ENCODE data around the gene LYG1.
"Not testable (repeated sequence)": the region's sequence is repeated elsewhere in the genome, so short reads cannot be mapped to it uniquely, and the experiment has no call there.

LYG1 gene

DNA sequence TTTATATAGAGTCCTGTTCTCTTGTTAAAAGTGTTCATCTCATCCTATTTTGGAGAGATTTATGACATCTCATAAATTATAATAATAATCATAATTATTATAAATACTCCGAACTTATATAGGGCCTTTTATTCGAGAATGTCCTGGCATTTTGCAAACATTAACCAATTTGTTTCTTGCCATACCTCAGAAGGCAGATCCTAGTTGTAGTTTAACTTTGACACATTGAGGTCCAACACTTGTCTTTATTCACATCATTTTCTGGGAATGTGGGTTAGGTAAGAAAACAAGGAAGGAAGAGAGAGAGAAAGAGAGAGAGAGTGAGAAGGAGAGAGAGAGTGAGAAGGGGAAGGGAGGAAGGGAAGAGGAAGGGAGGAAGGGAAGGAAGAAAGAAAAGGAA lies at the start of gene LYG1:
LYG1 (minus strand) TSS at position 101 of the 400 bp plus-strand sequence. CDS start 5,527 bp downstream, outside the sequence.
- not testable (repeated sequence) for DNase-seq (ENCODE audit: low read depth)

DNA sequence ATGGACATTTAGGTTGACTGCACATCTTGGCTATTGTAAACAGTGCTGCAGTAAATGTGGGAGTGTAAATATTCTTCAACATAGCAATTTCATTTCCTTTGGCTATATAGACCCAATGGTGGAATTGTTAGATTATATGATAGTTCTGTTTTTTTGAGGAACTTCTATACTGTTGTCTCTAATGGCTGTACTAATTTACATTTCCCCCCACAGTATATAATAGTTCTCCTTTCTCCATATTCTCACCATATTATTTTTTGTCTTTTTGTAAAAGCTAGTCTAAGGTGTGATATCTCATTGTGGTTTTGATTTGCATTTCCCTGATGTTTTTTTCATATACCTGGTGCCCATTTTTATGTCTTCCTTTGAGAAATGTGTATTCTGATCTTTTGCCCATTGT lies 49.2 kb upstream of the LYG1 start:
- no peak for DNase-seq (ENCODE audit: low read depth)

DNA sequence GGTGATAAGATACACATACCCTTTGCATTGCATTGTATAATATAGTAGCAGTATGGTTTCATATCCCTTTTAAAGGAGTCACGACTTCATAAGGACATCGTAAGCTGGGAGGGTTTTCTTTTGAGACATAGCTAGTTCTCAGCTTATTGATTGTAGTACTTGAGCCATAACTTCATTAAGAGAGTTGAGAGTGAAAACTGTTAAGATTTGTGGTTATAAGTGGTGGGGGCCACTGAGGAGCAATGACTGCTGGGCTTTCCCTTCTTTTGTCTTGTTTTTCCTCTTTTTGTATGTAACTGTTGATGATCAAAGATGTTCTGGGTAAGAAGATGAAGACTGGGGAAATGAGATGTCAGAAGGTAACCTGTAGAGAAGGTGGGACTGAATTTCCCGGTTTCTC lies 47.2 kb upstream of the LYG1 start:
- no peak for DNase-seq (ENCODE audit: low read depth)

DNA sequence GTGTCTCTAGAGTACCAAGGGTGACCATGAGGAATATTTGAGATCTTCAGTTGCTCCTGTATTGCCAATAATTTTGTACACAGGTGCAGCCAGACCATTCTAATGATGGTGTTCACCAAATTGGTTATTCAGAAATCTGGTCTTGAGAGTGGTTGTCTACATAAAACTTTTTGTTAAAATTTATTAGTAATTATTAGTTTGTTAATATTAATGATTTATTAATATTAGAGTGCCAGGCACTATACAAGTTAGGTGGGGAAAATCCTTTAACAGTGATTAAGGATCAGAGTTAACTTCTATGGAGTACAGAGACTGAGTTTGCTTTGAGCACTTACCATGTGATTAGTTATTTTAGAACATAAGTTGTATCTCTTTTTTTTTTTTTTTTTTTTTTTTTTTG lies 45.2 kb upstream of the LYG1 start:
- DNase-seq (ENCODE audit: low read depth): no peak

DNA sequence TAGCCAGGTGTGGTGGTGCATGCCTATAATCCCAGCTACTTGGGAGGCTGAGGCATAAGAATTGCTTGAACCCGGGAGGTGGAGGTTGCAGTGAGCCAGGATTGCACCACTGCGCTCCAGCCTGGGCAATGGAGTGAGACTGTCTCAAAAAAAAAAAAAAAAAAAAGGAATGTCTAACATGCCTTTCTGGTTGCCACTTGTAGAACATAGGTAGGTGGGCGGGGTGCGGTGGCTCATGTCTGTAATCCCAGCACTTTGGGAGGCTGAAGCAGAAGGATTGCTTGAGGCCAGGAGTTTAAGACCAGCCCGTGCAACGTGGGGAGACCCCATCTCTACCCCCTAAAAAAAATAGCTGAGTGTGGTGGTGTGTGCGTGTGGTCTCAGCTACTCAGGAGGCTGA lies 44.4 kb upstream of the LYG1 start:
- DNase-seq (ENCODE audit: low read depth): not testable (repeated sequence)

DNA sequence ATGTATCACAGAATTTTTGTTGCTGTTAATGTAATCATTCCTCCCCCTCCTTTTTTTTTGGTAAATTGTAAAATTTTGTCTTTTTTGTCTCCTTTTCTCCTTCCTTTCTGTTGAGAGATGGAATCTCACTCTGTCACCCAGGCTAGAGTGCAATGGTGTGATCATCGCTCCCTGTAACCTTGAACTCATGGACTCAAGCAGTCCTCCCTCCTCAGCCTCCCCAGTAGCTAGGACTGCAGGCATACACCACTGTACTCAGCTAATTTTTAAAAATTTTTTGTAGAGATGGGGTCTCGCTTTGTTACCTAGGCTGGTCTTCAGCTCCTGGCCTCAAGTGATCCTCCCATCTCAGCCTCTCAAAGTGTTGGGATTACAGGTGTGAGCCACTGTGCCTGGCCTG lies 41.5 kb upstream of the LYG1 start:
- no peak for DNase-seq (ENCODE audit: low read depth)

DNA sequence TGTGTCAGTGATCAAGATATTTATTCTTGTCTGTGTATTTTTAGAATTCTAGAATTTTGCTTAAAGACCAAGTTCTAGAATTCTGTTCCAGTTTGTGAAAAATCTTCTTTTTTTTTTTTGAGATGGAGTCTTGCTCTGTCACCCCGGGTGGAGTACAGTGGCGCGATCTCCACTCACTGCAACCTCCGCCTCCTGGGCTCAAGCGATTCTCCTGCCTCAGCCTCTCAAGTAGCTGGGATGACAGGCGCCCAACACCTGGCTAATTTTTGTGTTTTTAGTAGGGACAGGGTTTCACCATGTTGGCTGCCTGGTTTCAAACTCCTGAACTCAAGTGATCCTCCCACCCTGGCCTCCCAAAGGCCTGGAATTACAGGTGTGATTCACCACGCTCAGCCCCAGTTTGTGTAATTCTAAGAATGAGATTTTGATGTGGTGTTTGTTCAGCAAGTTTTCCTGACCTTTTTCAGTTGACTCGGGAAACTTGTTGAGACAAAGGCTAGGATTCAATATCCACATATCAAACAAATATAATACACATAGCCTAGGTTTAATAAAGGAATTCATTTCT lies 39.8 kb upstream of the LYG1 start:
- DNase-seq (ENCODE audit: low read depth): no peak

DNA sequence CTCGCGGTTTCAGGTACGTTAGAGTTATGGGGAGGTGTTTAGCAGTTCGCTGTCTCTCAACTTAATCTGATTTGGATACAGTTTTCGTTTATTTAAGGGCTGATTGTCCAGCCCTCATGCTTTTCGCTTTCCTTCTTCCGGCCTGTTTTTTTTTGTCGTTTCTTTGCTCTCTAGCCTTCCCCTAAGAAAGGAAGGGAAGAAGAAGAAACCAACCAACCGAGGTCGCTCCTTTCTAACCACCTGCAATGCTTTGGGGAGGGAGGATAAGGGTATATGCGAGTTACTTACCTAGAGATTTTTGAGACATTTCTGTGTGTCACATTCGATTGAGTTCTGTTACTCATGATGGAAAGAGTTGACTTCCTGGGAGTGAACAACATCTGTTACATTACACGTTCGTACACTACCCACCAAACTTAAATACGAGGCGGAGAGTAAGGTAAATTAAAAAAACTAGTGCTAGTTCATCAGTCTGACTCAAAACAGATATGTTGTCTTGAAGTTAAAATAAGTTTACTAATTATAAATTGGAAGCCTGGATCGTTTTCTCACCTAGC lies 37.1 kb upstream of the LYG1 start:
- DNase-seq (ENCODE audit: low read depth): no peak

DNA sequence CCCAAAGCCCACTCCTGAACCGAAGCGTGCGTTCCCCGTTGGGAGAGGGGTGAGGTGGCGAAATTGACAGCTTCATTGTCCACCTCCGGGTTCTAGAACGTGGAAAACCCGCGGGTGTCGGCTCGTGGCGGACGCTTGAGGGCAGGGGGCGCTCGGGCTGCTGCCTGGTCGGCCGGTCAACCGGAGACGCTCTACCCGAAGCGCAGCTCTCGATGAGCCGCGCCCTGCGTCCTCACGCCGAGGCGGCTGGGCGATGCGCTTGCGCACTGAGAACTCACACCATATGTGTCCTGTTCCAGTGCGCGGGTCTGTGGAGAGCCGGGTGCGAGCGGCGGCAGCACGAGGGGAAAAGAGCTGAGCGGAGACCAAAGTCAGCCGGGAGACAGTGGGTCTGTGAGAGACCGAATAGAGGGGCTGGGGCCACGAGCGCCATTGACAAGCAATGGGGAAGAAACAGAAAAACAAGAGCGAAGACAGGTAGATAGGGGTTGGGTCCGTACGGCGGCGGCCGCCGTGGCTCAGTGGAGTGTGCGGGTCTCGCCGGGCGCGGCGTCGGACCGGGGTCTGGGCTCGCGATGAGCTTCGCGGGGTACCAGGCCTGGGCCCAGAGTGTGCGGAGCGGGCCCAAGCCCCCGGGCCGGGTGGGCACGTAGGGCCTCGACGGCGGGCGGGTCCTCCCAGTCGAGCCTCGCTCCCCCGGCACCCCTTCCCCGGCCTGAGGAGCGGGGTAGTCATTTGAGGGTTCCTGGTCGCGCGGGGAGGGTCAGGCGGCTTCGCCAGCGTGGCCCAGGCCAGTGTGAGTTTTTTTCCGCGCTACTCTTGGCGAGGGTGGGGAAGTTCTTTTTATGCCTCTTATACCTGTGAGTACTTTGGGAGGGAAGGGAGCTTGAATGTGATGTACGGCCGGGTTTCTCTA lies 36.4 kb upstream of the LYG1 start, which contains the start of gene EIF5B:
EIF5B (plus strand) TSS at position 277 of the 916 bp plus-strand sequence; CDS start at position 443, 166 bp downstream.
- peak; percentile 96 for DNase-seq (ENCODE audit: low read depth)

DNA sequence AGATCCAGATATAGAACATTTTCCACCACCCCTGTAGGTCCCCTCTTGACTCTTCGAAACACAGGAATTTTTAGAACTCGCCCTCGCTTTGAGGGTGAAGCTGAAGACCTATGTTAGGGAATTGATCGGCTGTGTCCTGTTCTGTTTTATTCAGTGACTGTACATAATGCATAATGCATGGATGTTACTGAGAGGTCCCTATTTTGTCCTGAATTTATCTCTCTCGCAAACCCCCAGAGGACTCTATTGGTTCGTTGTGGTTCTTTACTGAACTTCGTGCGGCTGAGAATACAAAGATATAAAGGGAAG lies 35.8 kb upstream of the LYG1 start:
- no peak for DNase-seq (ENCODE audit: low read depth)

DNA sequence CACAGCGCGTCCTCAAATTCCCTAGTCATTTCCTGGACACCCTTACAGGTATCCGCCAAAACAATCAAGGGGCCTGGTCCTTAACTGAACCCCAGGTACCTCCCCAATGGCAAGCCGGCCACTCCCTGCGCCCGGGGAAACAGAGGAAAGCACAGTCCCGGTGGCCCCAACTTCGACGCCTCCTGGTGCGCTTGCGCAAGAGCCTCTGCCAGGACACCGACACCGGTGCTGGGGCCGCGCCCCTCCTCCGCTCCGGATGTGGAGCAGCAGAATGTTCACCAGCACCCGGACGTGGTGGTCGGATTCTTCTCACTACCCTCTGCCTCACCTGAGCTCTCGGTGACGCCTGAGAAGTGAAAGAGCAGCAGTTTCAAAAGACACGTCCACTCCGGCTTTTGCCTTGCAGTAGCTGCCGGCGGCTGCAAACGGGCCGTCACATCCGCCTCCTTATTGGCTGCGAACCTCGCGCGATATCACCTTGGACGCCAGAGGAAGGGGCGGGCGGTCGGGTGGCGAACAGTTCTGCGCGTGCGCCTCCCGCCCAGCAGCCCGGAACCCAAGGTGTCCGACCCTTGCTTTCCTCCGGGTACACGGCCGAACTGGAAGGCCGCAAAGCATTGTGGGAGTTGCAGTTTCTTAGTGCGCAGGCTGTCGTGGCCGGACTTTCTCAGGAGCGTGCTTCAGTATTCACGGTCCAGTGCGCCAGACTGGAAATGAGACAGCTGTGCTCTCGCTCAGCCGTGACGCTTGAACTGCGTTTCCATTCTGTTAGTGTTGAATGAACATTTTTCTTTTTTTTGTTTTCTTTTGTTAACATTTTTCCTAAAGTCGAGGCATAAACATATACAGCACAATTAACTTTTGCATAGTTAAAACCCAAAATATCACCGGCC lies 35.2 kb upstream of the LYG1 start, which contains the start of gene TXNDC9:
TXNDC9 (minus strand) TSS at position 423 of the 893 bp plus-strand sequence. CDS start 3,123 bp downstream, outside the sequence.
- DNase-seq (ENCODE audit: low read depth): peak; percentile 99

DNA sequence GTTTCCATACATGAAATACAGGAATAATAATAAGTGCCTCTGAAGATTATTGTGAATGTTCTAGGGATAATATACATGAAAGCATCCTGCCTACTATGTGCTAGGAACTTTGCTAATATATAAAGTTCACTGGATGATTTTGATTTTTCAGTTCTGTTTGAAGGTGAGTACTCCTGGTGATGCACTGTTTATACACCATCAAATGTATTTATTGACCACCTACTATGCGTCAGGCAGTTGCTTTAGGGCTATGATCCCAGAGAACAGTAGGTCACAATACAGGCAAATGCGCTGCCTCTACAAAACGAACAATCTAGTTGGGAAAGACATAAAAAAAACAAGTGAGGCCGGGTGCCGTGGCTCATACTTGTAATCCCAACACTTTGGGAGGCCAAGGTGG lies 24.4 kb upstream of the LYG1 start:
- no peak for DNase-seq (ENCODE audit: low read depth)

DNA sequence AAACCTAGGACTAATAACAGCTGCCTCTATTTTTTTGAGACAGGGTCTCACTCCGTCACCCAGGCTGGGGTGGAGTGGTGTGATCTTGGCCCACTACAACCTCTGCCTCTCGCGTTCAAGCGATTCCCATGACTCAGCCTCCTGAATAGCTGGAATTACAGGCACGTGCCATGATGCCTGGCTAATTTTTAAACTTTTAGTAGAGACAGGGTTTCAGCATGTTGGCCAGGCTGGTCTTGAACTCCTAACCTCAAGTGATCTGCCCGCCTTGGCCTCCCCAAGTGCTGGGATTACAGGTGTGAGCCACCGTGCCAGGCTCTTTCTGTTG lies 16.8 kb upstream of the LYG1 start:
- not testable (repeated sequence) for DNase-seq (ENCODE audit: low read depth)

DNA sequence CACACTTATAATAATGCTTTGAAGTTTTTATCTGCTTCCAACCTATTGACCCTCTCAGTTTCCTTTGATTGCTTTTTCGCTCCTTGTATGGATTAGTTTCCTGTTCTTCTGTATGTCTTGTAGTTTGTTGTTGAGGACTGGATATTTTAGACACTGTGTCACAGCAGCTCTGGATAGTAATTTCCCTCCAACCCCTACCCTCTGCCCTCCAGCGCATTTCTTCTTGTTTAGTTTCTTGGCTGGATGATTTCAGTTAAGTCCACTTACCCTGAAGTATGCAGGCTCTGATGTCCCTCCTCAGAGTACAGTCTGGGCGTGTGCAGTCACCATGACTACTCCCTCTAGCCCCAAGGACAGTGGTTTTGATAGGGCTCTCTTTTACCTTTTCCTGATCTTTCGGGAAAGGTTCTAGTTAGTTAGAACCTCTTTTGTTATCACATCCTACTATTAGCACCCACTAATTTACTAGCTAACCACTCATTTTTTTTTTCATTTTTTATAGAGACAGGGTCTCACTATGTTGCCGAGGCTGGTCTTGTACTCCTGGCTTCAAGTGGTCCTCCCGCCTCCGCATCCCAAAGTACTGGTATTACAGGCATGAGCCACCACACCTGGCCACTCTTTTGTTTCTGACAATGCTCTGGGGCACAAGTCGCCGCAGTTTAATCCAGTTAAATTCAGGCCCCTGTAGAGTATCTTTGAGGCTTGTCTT lies 16.3 kb upstream of the LYG1 start:
- DNase-seq (ENCODE audit: low read depth): no peak

DNA sequence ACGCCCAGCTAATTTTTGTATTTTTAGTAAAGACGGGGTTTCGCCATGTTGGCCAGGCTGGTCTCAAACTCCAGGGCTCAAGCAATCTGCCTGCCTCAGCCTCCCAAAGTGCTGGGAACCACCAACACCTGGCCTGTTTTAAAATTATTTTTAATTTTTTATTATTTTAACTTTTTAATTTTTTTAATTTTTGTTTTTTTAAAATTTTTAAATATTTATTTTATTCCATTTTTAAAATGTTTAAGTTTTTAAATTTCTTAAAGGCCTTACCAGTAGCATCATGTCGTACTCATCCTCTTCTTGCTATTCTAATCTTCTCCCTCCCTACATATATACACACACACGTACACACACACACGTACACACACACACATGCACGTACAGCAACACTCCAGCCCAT lies 1.4 kb downstream of the LYG1 start:
- DNase-seq (ENCODE audit: low read depth): no peak

DNA sequence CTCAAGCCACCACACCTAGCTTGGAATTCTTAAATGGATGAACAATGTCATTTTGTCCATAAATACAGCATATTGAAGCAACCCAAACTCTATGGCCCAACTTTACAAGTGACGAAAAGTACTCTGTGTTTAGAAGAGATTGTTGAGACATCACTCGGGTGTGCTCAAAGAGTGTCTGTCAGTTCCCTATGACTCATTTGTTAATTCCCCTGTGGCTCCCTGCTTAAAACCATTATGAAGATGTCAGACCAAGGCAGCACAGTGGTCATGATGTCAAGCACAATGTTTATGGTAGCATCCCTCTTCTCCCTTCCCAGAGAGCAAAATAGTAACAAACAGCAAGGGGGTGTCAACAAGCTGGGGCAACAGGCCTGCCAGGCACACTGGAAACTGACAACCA lies 3.0 kb downstream of the LYG1 start:
- peak; percentile 42 for DNase-seq (ENCODE audit: low read depth)

DNA sequence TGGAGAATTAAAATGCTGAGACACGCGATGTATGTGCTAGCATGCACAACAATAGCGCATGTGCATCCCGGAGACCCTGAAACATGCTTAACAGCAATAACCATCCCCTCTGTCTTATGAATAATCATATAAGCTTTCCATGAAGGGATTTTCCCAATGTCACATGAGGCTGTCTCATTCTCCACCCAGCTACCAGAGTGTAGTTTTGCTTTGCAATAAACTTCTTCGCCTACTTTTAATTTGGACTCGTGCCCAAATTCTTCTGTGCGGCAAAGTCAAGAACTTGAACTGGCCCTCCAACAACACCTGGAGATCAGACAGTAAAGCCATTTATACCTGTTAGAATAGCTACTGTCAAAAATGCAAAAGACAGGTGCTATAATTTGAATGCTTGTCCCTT lies 15.5 kb downstream of the LYG1 start:
- no peak for DNase-seq (ENCODE audit: low read depth)

DNA sequence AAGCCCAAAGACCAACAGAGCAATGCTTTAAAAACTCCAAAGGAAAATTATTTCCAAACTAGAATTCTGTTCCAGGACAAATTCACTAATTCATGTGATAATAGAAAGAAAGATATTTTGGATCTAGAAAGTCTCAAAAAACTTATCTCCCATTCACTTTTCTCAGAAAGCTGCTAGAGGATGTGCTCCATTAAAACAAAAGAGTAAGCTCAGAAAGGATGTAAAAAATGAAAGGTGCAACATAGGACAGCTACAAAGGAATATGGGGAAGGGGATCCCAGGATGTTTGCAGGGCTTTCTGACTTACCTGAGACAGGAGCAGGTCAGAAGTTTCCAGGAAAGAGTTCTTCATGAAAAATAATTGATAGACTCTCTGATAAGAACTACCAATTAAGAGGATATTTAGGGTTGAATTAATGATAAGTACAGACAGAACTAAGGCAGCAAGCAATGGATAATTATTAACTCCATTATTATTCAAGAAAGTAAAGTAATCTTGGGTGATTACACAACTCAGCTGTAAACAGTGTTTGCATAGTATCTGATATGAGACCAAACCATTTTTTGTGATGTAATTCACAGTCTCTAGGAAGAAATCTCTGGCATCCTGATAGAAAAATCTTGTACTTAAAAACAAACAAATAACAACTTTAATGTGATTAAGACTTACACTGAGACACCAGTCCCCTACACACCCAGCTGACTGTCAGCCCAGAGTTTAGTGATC lies 20.9 kb downstream of the LYG1 start:
- peak; percentile 26 for DNase-seq (ENCODE audit: low read depth)

DNA sequence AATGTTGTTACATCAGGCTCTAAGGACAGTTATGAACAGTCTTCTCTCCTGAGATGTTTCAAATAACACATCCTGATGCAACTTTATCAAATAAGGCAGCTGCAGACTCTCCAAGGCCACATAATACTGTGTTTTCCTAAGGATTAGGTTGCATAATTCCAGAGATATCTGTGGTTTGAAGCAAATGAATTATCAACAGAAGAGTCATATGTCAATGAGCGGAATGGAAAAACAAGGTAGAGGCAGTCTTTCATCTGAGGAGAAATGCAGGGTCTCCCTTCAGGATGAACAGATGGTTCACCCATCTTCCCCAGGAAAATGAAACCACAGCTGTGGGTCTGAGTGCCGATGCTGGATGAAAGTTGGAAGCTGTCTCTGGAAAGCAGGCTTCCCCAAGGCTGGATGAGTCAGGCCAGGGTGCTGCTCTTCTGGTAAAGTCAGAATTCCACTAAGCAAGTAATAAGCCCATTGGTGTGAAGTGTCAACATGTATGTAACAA lies 22.2 kb downstream of the LYG1 start:
- DNase-seq (ENCODE audit: low read depth): peak; percentile 80

DNA sequence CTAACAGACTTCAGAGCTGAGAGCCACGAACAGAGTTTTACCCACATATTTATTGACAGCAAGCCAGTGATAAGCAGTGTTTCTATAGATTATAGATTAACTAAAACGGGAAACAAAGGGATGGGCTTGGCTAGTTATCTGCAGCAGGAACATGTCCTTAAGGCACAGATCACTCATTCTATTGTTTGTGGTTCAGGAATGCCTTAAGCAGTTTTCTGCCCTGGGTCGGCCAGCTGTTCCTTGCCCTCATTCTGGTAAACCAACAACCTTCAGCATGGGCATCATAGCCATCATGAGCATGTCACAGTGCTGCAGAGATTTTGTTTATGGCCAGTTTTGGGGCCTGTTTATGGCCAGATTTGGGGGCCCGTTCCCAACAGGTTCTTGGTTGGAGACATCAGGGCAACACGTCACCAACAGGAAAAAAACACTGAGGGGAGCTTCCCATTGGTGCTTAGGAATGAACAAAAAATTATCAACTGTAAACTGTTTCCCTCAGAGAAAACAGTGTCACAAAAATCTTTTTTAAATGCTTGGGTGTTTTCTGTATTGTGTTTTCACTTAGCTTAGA lies 22.7 kb downstream of the LYG1 start:
- not testable (repeated sequence) for DNase-seq (ENCODE audit: low read depth)
